Epithelial cell of proximal tubule (primary cell): ENCODE data around the gene MYMX. TPM values are rescaled to one million over a fixed set of nuclear protein-coding genes. Genes with fewer than 3 reads are reported as not detected.
A peak's percentile ranks its signal among the peaks of the same experiment; 100 is the strongest.

Experiments used
- DNase-seq: peaks from one replicate; pipeline ENCODE4 v3.0.0-alpha.2; 2011; ENCODE audit warnings: low read depth
- H3K4me3 ChIP-seq: 2 replicates; pipeline ENCODE4 v1.5.1; 2011; ENCODE audit warnings: low read depth, mild to moderate bottlenecking, low read length
- total RNA-seq: library from RNA; depleted of rRNA; stranded (reverse); fragments of >200 nt; gene quantifications from 2 replicates; pipeline ENCODE4 v1.2.3, GENCODE V29; 2015
- TF ChIP-seq, protein P1 (sequence below): conservative IDR thresholded peaks from 2 replicates; pipeline ENCODE4 v1.5.1; 2012; ENCODE audit warnings: low read depth, mild to moderate bottlenecking, low read length

Gene MYMX
- total RNA-seq, 1 donor from 2014 or later: not detected

- TF ChIP-seq, protein P1, sequence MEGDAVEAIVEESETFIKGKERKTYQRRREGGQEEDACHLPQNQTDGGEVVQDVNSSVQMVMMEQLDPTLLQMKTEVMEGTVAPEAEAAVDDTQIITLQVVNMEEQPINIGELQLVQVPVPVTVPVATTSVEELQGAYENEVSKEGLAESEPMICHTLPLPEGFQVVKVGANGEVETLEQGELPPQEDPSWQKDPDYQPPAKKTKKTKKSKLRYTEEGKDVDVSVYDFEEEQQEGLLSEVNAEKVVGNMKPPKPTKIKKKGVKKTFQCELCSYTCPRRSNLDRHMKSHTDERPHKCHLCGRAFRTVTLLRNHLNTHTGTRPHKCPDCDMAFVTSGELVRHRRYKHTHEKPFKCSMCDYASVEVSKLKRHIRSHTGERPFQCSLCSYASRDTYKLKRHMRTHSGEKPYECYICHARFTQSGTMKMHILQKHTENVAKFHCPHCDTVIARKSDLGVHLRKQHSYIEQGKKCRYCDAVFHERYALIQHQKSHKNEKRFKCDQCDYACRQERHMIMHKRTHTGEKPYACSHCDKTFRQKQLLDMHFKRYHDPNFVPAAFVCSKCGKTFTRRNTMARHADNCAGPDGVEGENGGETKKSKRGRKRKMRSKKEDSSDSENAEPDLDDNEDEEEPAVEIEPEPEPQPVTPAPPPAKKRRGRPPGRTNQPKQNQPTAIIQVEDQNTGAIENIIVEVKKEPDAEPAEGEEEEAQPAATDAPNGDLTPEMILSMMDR: no peak
- no peak for DNase-seq
- H3K4me3 ChIP-seq: no peak overlapping the region
Observed at GRCh38 chr6:44254191-44255104, 37.7 kb downstream of the MYMX start.

GRCh38 chr6:44255105-44255808, 38.5 kb downstream of the MYMX start:
- no peak for DNase-seq
- peak overlapping the region; percentile 87 for H3K4me3 ChIP-seq
- TF ChIP-seq, protein P1: no peak

GRCh38 chr6:44255871-44256774, 39.4 kb downstream of the MYMX start:
- TF ChIP-seq, protein P1: no peak
- no peak for DNase-seq
- H3K4me3 ChIP-seq: peak overlapping the region; percentile 87

GRCh38 chr6:44256775-44257024, 40.0 kb downstream of the MYMX start:
- TF ChIP-seq, protein P1: no peak

GRCh38 chr6:44257025-44257752, 40.5 kb downstream of the MYMX start, which contains the start of gene SLC35B2:
TSS of gene SLC35B2 (minus strand) at chr6:44257528. CDS start at chr6:44257410, 118 bp downstream.
- TF ChIP-seq, protein P1: peak; percentile 47
- peak within 1 kb of the TSS; percentile 87 for H3K4me3 ChIP-seq
- DNase-seq: no peak

More at GRCh38 chr6:44256775-44257024, 40.0 kb downstream of the MYMX start:
- no peak for DNase-seq
- H3K4me3 ChIP-seq: peak overlapping the region; percentile 87

DNA sequence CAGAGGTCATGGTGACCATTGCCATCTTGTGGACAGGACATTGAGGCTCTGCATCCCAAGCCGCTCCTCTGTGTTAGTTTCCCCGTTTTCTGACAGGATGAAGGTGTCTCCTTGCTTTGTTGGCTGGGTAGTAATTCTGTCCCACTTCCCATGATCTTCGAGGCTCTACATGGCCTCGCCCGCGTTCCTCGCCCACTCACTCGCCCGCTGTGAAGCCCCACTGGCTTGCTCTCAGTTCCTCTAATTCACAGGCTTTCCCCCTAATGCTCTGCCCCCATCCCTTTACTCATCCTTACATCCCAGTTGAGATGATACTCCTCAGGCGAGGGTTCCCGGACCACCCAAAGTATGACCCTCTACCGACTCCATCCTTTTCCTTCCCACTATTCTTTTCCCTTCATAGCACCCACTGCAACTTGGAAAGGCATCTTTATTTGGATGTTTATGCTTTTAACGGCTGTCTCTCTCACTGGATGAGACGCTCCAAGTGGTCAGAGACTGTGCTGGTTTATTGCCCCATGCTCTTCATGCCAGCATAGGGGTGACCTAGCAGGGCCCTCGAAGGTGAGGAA, 41.1 kb downstream of the MYMX start:
- no peak for DNase-seq

More for the DNA sequence above, 41.1 kb downstream of the MYMX start:
- H3K4me3 ChIP-seq: peak overlapping the region; percentile 87
- TF ChIP-seq, protein P1: no peak
